ENCODE data around the gene C11orf68.

The C11orf68 gene

DNA sequence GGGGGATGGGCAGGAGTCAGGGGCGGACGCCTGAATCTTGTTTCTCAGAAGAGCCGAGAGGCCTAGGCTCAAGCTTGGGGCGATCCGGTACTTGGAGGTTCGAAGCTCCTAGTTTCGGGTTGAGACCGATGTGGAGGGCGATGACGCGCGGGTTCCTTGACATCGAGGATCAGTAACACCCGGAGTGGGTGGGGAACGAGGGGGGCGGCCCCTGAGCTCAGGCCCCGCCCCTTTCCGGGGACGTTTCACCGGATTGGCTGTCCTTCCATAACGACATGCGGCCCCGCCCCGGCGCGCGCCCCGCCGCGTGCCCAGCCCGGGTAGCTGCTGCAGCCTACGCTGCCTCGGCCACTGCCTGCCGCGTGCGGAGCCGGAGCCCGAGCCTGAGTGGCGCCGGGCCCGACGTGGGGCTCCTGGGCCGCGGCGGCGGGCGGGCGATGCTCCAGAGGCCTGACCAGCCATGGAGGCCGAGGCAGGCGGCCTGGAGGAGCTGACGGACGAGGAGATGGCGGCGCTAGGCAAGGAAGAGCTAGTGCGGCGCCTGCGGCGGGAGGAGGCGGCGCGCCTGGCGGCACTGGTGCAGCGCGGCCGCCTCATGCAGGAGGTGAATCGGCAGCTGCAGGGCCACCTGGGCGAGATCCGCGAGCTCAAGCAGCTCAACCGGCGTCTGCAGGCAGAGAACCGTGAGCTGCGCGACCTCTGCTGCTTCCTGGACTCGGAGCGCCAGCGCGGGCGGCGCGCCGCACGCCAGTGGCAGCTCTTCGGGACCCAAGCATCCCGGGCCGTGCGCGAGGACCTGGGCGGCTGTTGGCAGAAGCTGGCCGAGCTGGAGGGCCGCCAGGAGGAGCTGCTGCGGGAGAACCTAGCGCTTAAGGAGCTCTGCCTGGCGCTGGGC, 28.3 kb downstream of the C11orf68 start, which contains the start of gene CCDC85B:
Gene CCDC85B (plus strand): TSS at position 350 of the 895 bp plus-strand sequence. CDS start 111 bp downstream, at position 461.
- peak; percentile 99 for DNase-seq (ENCODE audit: low read depth in 2 of 2)

DNA sequence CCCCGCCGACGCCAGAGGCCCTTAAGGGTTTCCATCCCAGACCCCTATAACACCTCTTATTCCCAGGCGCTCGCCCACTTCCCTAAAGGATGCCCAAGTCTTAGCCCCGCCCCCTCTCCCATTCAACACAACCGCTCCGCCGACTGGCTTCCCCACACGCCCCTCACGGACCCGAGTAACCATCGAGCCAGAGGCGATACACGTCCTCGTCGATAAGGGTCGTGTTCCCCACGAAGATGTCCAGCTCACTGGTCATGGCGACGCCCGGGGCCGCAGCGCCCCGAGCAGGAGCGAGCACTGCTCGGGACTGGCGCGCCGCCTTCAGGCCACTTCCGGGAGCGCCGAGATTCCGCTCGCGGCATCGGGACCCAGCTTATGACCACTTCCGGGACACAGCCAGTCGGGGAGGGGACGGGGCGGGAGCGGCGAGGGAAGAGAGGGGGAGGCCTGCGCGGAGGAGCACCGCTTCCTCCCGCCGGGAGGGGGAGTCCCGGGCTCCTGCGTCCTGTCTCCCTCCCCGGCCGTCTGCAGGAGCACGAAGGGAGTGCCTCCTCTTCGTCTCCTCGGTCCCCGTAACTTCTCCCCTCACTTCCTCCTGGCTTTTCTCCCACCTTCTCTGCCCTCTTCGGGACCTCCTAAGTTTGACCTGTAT, 30.6 kb downstream of the C11orf68 start, which contains the start of gene FIBP:
Gene FIBP (minus strand): TSS at position 309 of the 652 bp plus-strand sequence. CDS start 53 bp downstream, at position 256.
- DNase-seq (ENCODE audit: low read depth in 2 of 2) = peak; percentile 95 to 97

DNA sequence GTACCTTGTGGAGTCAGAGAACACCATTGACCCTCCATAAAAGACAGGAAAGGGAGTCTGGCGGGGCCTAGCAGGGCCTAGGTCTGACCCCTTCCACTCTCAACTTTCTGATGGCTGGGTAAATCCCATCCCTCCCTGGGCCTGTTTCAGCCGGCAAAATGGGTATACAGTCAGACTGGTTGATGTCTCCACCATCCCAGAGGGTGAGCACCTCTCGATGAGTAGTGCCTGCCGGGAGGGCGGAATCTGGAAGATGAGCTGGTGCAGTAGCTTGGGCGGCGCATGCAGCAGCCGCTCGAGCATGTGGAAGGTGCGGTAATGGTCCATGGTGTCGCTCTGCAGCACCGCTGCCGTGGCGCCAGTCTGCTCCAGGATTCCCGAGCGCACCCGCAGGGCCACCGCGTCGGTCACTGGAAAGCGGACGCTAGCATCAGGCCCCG, 31.1 kb downstream of the C11orf68 start:
- no peak for DNase-seq (ENCODE audit: low read depth in 2 of 2)

DNA sequence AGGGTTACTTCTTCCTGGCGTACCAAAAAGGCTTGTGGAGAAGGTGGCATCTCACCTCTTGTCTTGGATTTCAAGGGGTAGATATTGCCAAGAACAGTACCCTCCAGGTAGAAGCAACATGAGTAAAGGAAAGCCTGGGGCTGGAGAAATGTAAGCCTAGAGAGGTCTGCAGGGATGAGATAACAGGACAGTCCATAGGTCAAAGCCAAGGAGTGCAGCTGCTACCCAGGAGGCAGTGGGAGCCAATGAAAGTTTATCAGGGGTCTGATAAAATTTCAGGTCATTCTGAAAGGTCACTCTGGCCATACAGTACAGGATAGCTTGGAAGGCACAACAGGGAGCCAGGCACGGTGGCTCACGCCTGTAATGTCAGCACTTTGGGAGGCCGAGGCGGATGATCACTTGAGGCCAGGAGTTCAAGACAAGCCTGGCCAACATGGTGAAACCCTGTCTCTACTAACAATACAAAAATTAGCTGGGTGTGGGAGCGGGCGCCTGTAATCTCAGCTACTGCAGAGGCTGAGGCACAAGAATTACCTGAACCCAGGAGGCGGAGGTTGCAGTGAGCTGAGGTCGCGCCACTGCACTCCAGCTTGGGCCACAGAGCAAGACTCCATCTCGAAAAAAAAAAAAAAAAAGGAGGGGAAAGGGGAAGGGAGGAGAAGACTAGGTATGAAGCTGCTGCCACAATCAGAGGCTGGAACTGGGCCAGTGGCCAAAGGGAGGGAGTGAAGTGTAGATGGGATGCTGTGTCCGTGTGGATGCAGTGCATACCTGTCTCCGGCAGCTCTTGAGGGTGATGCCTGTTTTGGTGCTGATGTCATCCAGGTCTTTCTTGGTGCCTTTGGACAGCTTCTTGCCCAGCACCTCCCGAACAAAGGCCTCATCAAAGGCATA, 31.8 kb downstream of the C11orf68 start:
- no peak for DNase-seq (ENCODE audit: low read depth in 2 of 2)

DNA sequence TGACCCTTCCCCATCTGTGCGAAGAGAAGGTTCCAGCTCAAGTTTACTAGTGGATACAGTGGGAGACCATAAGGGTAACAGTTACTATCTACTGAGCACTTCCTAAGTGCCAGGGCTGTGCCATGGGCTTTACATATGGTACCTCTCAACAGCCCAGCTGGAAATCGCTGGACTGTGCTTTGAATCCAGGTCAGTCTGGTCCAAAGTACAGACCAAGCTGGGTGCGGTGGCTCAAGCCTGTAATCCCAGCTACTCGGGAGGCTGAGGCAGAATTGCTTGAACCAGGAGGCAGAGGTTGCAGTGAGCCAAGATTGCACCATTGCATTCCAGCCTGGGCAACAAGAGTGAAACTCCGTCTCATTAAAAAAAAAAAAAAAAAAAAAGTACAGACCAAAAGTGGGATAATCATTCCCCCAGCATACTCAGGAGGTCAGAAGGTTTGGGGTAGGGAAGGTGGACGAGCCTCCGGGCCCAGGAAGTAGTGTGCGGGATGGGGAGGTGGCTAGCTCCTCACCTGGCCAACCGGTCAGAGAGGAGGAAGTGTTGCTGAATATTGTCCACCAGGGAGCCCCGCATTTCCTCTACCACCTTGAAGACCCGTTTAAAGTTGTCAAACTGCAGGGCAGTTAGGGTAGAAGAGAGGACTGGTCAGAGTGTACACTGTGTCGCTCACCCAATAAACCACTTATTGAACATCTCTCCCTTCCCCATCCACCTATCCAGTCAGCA, 32.9 kb downstream of the C11orf68 start:
- no peak for DNase-seq (ENCODE audit: low read depth in 2 of 2)

DNA sequence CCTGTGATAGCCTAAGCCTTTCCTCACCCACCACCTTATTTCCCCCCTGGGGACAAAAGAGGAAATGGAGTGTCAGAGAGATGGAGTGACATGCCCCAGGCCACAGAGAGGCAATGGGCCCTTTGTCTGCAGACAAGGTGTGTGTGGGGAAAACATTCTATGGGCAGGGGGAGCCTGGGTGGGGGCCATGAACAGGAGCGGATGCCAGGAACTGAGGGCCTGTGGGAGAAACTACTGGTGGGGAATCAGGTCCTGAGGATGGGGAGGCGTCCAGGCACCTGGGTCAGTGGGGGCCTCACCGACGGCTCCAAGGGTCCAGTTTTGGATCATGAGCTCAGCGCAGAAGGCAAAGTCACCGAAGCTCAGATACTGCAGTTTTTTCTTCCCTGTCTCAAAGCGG, 33.6 kb downstream of the C11orf68 start:
- no peak for DNase-seq (ENCODE audit: low read depth in 2 of 2)

DNA sequence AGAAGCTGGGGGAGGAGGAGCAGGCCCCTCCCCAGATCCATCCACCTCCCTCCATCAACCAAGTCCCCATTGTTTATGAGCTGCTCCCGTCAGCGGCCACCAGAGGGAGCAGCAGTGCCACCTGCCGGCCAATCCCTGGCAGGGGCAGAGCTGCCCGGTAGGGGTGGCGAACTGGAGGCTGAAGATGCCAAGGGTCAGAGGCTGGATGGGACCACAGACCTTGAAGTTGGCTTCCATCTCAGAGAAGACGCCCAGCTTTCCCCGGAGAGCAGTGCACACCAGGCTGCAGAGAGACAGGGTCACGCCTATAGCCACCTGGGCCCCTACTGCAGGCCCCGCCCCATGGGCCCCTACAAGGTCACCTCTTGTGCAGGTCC, 34.2 kb downstream of the C11orf68 start:
- DNase-seq (ENCODE audit: low read depth in 2 of 2) = peak; percentile 71 to 73

DNA sequence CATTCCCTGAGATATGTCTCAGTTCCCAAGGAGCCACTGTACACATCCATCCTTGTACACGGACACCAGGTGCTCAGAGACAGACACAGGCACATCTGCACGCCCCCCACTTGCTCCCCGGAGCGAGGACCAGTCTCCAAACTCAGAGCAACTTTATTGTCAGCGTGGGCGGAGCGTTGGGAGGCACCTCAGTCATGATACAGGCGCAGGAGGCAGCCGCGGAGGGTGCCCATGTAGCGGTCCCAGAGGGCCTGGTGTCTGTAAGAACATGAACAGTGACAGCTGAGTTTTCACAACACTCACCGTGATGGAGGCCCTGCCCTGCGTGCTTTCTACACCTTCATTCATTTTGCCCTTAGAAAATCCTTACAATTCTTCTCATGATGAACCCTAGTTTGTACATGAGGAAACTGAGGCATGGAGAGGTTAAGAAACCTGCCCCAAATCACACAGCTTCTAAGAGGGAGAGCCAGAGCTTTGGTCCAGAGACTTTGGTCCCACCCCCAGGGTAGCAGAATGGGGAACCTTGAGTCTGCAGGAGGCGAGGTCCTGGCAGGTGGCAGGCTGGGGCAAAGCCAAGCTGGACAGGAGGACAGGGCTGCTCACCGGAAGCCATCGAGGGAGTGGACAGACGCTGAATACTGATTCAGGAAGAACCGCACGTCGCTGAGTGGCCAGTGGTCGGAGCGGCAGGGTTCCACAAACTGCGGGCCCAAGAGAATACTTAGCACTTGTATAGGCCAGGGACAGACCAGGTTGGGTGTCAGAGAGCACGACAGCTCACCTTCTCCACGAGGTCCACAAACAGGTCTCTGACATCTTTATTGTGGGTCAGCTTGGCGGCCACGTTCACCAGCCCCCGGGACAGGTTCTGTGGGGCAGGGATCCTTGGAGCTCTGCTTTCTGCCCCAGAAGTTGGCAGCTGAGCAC, 34.8 kb downstream of the C11orf68 start:
- DNase-seq (ENCODE audit: low read depth in 2 of 2) = no peak

DNA sequence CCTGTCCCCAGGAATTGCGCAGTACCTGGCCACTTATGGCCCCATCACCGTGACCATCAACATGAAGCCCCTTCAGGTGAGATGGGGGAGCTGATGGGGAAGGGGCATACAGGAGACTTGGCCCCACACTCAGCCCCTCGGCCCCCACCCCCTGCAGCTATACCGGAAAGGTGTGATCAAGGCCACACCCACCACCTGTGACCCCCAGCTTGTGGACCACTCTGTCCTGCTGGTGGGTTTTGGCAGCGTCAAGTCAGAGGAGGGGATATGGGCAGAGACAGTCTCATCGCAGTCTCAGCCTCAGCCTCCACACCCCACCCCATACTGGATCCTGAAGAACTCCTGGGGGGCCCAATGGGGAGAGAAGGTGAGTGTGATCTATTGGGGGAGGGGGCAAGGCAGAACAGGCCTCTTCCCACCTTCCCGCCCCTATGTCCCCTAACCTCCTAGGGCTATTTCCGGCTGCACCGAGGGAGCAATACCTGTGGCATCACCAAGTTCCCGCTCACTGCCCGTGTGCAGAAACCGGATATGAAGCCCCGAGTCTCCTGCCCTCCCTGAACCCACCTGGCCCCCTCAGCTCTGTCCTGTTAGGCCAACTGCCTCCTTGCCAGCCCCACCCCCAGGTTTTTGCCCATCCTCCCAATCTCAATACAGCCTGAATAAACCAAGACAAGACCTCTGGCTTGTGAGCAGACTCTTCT, 35.7 kb downstream of the C11orf68 start:
- DNase-seq (ENCODE audit: low read depth in 2 of 2) = no peak

DNA sequence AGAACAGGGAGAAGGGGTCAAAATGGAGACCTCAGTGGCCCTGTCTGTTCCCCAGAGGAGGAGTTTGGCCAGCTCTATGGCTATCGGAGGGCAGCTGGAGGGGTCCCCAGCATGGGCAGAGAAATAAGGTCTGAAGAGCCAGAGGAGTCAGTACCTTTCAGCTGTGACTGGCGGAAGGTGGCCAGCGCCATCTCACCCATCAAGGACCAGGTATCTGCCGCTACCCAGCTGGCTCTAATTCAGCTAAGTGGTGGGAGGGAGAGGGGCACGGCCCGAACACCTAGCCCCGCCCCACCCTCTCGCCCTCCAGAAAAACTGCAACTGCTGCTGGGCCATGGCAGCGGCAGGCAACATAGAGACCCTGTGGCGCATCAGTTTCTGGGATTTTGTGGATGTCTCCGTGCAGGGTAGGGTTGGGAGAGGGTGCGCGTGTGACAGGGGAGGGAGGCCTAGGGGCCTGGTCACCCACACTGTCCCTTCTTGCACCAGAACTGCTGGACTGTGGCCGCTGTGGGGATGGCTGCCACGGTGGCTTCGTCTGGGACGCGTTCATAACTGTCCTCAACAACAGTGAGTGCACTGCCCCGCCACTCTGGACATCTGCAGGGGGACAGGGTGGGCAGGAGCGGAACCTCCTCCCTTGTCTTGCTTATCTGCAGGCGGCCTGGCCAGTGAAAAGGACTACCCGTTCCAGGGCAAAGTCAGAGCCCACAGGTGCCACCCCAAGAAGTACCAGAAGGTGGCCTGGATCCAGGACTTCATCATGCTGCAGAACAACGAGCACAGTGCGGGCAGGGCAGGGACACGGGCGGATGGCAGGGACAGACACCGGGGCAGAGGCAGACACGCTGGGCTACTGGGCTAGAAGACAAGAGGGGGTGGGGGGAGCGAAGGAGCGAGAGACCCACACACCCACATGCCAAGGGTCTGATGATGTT, 36.5 kb downstream of the C11orf68 start:
- no peak for DNase-seq (ENCODE audit: low read depth in 2 of 2)

DNA sequence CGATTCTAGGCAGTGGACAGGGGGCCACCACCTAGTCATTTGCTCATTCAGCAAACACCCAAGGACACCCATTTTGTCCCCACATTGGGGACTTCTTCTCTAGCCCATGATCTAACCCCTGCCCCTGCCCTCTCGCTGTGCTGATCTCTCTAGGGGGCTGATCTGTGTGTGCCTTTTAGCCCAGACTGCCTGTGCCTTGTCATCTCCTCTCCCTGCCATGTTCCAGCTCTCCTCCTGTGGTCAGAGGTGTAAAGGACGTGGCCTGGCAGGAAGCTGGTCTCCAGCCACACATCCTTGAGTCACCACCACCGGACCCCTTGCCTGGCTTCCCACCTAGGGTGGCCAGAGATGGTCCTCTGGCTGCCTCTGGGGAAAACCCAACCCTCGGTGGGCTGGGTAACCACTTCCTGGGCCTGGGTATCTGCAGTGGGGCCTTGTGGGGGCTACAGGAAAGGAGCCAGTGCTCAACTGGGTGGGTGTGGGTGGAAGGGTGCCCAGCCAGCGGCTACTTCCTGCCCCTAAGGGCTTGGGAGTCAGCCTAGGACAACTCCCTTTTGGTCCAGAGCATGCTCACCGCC, 37.9 kb downstream of the C11orf68 start:
- DNase-seq (ENCODE audit: low read depth in 2 of 2) = no peak

DNA sequence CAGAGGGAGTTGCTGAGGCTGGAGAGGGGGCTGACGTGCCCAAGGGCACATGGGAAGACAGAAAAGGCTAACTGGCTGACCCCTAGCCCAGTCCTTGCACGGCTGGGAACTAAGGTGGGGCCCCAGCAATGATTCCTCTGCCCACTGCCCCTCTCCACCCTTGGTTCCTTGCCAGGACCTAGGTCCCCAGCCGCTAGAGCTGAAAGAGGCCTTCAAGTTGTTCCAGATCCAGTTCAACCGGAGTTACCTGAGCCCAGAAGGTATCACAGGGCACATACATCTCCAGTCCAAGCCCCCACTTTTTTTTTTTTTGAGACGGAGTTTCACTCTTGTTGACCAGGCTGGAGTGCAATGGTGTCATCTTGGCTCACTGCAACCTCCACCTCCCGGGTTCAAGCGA, 38.8 kb downstream of the C11orf68 start:
- no peak for DNase-seq (ENCODE audit: low read depth in 2 of 2)

DNA sequence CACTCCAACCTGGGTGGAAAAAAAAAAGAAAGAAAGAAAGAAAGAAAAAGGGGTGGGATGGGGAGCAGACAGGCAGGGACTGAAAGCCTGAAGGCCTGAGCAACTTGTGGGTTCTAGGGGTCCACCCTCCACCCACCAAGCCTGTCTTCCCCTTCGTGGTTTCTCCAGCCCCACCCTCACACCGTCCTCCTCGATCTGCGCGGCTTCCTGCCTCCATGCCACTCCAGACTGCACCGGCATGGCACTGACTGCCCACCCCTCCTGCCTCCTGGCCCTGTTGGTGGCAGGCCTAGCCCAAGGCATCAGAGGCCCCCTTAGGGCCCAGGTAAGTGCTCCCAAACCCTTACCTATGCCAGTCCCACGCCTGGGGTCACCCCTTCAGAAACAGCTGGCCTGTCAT, 39.2 kb downstream of the C11orf68 start, which contains the start of gene CTSW:
Gene CTSW (plus strand): TSS at position 221 of the 400 bp plus-strand sequence. CDS start 18 bp downstream, at position 239.
- DNase-seq (ENCODE audit: low read depth in 2 of 2) = no peak

DNA sequence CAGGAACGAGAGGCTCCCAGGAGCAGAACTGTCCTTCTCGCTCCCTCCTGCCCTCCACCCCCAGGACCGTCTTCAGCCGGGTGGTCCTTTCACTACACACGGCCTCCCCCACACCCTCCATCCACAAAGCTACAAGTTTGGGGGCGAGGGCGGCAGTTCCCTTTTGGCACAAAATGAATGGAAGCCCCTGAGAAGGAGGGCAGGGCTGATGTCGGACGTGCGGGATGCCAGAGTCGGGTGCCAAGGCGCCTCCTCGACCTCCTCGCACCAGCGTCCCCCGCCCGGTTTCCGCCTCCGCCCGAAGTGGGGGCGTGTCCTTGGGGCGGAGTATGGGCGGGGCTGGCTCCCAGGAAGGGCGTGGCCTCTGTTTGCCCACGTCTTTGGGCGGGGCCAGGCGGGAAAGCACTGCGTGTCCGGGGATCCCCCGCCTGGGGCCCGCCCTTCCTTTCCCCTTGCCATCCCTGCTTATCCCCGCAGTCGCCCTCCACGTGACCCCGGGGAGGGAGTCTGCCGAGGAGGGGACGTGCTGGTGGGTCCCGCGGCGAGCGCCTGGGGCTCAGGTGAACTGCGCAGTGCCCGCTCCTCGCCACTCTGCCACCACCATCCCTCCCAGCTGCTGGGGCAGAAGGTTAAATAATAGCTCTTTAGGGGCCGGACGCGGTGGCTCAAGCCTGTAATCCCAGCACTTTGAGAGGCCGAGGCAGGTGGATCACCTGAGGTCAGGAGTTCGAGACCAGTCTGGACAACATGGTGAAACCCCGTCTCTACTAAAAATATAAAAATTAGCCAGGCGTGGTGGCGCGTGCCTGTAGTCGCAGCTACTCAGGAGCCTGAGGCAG, 45.3 kb downstream of the C11orf68 start:
- DNase-seq (ENCODE audit: low read depth in 2 of 2) = peak; percentile 94 to 95

DNA sequence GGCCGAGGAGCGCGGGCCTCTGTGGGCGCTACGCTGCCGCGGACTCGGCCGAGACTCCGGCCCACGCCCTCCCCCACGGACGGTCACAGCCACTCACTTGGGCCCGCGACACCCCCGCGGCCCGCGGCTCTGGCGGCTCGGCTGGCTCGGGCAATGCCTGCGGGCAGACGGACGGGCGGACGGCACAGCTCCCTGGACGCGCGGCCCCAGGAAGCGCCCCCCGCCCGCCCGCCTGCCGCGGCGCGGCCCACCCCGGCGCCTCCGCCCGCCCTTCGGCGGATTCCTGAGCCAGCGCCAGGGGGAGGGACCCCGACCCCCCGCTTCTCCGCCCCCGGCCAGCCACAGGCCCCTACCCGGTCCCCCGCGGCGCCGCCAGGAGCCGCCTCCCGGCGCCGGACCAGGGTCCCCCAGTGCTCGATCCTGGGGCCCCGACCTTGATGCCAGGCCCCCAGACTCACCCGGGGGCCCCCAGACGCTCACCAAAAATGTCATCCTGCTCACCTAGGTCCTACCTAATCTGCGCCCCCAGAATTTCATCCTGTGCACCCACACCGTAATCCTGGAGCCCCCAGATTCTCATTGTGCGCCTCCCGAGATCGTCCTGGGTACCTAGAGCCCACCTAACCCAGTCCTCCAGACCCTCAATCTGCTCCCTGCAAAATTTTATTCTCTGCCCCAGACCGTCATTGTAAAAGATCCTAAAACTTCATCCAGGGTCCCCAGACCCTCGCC, 46.1 kb downstream of the C11orf68 start, which contains the start of gene EFEMP2:
Gene EFEMP2 (minus strand): TSS at position 215 of the 732 bp plus-strand sequence. CDS start 446 bp downstream, outside the sequence.
- DNase-seq (ENCODE audit: low read depth in 2 of 2) = no peak

All from stimulated activated CD8-positive, alpha-beta memory T cell treated with anti-CD3 and anti-CD28 coated beads, Interleukin-2, amount 100 ng/mL, for 48 hours (primary cell).